Hematopoietic multipotent progenitor cell treated with erythropoietin and hydrocortisone succinate and interleukin-3 and kit ligand, for 15 days (in vitro differentiated cells): ENCODE results near the gene PALM.

Source experiments
- DNase-seq: peaks from one replicate; pipeline ENCODE4 v3.0.0-alpha.2; 2015; ENCODE audit warnings: low spot score

PALM gene

DNA sequence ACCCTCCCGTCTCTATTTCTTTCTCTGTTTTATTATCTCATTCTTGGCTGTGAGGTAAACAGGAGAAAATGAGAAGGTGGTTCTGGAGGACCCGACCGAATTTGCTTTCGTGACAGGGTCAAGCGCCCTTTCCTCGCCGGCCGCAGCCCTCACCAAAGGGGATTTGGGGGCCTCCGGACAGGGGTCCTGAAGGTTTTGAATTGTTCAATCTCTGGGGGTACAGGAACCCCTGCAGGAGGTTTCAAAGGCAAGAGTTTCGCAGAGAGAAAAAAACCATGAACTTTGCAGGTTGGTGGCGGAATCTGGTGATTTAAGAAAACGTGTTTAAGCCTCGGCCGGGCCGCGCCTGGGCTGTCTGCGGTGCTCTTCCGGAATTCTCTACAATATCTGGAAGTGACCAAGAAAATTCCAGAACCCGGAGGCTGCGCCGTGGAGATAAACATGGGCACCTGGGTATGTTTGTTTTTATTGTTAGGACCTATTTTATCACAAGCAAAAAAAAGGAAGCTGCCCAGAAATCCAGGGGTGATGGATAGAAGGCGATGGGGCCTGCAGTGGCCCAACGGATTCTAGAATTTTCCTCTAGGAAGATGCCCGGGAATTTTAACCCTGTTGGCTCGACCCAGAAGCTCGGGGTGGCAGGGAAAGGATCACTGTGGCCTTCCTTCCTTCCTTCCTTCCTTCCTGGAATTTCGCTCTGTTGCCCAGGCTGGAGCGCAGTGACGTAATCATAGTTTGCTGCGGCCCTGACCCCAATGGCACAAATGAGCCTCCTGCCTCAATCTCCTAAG is 74.3 kb downstream of the PALM start:
- DNase-seq = no peak

DNA sequence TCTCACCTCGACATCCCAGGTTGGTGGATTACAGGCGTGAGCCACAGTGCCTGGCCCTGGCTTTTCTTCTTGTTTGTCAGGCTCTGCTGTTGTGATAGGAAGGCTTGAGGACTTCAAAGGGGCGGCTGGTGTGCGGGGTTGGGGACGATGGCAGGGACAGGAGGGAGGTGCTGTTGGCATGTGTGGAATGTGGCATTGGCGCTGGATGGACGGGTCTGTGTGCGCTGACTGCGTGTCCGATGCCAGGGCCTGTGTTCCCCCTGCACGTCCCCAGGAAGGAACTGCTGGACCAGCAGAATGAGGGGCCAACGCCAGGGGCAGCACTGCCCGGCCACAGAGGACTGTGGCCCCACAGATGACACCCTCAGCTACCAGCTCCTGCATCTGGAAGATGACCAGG is 75.8 kb downstream of the PALM start:
- no peak for DNase-seq

DNA sequence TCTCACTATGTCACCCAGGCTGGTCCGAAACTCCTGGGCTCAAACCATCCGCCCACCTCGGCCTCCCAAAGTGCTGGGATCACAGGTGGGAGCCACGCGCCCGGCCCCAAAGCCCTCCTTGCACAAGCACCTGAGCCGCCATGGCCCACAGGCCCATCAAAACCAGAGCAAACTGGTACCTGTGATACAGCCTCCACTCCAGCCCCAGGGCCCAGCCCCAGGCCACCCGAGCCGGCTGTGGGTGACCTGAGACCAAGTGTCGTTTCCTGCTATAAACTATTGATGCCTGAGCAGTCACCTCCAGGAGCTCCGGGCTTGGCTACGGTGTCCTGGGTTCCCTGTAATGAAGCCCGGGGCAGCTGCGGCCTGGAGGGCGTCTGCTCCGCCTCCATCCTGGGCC is 78.8 kb downstream of the PALM start:
- no peak for DNase-seq

DNA sequence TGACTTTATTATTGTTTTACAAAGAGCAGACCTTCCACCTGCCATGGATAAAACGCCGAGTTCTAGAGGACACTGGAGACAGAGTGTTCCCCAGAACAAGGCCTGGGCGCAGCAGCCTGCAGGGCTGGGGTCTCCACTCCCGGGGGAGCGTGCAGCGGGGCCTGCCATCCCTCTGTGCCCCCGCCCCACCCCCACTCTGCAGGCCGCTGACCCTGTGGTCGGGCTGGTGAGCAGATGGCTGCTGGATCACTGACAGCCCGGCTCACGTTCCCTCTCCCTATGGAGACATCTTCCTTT is 79.9 kb downstream of the PALM start:
- no peak for DNase-seq

DNA sequence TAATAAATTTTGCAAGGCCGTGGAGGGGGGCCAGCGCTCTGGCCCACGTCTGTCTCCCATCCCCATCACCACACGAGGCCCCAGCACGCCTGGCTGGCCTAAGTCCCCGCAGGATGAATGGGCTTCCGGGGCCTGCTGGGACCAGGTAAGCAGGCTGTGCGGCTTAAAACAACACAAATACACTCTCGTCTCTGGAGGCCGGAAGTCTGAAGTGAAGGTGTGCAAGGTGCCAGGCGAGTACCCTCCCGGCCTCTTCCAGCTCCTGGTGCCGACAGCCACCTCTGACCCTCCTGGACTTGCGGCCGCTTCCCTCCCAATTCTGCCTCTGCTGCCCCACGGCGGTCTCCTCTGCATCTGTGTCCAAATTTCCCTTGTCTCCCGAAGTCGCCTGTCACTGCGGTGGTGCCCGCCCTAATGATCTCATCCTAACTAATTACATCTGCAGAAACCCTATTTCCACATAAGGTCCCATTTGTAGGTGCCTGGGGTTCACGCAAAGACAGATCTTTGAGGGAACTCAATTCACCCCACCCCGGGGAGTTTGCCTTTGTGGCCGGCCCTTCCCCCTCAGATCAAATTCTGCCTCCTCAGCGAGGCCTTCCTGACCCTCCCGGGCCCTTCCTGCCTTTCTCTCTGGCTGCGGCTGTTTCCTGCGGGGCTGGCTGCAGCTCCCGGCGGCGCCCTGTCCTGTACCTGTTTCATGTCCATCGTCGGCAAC is 80.4 kb downstream of the PALM start:
- DNase-seq = no peak

DNA sequence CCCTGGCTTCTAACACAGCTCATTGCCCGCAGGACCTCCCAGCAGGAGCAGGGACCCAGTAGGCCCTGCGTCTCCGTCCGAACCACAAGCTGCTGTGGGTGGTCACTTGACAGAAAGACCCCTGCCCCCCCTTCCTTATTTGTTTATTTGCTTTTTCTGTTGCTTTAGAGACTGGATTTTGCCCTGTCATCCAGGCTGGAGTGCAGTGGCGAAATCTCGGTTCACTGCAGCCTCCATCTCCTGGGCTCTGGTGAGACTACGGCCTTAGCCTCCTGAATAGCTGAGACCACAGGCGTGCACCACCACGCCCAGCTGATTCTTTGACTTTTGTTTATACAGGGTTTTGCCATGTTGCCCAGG is 80.9 kb downstream of the PALM start:
- DNase-seq = no peak

DNA sequence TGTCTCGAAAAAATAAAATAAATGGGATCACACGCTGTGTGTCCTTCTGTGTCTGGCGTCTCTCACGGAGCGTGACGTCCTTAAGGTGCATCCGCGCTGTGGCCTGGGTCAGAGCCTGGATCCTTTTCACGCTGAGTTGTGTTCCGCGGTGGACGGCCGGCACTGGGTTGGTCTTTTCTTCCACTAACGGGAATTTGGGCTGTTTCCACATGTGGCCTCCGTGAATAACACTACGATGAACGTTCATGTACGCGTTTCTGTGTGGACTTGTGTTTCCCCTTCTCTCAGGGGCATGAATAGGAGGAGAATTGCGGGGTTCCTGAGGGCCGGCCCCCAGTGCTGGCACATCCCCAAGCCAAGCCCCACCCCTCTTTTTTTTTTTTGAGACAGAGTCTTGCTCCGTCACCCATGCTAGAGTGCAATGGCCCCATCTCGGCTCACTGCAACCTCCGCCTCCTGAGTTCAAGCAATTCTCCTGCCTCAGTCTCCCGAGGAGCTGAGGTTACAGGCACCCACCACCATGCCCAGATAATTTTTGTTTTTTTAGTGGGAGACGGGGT is 82.4 kb downstream of the PALM start:
- DNase-seq = no peak

DNA sequence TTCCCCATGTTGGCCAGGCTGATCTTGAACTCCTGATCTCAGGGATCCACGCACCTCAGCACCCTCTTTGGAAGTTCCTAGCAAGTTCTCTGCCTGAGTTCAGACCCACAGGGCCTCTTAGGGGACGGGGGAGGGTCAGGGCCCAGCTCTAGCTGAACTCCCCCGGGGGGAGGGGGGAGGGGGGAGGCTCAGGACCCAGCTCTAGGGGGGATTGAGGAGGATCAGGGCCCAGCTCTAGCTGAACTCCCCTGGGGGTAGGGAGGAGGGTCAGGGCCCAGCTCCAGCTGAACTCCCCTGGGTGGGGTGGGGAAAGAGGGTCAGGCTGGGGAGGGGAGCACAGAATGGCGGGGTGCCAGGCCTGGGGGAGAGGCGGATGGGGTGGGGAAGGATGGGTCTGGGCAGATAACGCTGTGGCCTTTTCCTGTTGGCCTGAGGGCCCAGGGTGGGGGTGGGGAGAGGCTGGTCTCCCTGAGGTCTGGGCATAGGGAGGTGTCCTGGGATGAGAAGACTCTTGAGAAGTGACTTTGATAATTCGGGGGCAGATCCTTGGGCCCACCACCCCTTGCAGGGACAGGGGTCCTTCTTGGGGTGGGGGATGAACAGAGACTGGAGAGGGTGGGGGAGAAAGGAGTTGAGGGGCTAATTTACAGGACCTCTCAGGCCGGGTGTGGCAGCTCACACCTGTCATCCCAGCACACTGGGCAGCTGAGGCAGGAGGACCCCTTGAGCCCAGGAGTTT is 83.0 kb downstream of the PALM start:
- DNase-seq = peak; percentile 18

DNA sequence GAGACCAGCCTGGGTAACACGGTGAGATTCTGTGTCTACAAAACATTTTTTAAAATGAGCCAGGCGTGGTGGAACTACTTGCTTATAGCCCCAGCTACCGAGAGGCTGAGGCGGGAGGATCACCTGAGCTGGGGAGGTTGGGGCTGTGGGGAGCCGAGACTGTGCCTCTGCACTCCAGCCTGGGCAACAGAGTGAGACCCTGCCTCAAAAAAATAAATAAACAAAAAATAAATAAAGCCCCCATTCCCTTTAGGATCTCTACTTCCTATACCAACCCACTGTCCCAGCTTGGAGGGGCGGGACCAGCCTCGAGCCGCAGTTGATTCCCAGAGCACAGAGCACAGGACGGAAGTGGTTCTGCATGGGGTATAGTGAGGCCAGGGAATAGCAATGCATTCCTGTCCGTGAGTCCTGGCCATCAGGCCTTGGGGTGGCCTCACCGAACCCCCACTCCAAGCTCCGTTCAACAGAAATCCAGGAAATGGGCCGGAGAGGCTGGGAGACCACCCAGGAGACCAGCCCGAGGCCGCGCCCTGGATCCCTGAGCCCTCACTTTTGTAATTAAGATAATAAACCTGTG is 83.7 kb downstream of the PALM start:
- DNase-seq = no peak

DNA sequence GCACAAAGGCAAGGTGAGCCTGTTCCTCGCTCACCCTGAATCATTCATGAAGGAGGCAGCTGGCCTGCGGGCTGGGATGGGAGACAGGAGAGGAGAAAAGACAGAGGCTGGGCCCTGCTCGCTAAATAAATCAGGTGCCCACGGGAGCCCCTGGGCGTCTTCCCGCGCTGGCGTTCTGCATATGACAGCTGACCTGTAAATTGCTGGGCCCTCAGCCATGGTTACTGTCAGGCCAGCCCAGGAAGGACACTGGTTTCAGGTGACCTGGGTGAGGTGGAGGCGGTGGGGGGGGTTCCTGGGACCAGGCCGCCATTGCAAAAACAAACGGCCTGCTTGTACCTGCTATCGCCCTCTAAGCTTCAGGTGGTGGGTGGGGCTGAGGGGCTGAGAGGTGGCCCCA is 85.1 kb downstream of the PALM start:
- no peak for DNase-seq

DNA sequence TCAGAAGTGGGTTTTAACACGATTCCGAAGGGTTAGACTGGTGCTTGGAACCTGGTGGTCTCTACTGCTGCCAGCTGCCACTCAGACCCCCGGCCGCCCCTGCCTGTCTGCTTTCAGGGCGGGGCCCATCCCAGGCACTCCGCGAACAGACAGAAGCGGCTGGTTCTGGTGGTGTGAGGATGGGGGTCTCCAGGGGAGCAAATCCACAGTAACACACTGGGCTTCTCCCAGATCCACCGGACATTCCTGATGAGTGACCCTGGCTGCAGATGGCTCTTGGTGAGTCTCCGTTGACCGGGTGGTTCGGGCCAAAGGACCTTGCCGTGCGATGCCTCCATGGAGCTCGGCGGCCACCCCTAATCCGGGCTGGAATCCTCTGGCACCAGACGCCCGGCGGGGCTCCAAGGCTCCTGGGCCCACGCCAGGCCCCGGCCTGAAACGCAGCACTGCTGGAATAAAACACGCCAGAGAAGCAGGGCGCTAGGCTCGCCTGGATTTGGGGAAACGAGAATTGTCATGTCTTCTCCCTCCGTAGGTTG is 86.4 kb downstream of the PALM start:
- no peak for DNase-seq

DNA sequence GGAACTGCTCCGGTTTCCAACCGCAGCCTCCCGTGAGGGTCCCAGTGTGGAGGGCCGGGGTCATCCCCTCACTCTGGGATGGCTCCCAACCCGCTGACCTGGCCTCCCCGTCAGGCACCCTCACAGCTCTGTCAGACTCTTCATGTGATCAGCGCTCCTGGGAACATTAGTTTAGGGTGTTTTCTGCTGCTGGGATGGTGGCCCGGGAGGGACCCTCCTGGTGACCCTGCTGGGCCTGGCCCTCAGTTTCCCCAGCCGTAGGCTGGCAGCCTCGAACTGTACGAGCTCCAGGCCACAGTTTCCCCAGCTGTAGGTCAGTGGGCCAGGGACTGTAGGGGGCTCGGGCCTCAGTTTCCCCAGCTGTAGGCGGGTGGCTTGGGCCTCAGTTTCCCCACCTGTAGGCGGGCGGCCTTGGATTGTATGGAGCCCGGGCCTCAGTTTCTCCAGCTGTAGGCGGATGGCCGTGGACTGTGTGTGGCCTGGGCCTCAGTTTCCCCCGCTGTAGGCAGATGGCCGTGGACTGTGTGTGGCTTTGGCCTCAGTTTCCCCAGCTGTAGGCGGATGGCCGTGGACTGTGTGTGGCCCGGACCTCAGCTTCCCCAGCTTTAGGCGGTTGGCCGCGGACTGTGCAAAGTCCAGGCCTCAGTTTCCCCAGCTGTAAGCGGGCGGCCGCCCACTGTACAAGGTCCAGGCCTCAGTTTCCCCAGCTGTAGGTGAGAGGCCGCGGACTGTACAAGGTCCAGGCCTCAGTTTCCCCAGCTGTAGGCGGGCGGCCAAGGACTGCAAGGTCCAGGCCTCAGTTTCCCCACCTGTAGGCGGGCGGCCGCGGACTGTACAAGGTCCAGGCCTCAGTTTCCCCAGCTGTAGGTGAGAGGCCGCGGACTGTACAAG is 87.2 kb downstream of the PALM start:
- no peak for DNase-seq

DNA sequence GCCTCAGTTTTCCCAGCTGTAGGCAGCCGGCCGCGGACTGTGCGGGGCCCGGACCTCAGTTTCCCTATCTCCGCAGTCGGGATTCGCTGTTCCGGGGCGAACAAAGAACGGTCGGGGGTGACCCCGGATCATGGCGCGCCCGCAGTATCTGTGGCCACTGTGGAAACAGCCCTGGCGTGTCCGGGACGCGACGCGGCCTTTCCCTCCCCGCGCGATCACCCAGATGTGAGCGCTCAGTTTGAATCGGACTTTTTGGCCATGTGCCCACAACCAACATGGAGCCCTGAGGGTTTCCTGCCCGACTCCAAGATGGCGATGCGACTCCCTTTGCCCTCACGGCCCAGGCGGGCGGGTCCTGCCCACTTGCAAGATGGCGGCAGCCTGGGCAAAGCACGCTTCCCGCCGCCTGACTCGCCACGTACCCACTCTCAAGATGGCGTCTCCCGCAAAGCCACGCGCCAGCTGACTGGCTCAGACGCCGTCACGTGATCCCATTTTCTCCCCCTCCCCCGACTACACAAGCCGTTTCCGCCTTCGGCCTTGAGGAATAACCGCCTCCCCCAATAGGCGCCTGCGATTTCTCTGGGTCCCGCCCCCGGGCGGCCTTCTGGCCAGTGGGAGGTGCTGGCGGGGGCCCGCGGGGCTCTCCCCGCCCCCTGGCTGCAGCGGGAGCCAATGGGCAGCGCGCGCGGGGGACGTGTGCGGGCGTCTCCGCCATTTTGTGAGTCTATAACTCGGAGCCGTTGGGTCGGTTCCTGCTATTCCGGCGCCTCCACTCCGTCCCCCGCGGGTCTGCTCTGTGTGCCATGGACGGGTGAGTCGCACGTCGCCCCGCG is 88.2 kb downstream of the PALM start, which contains the start of gene PTBP1:
Gene PTBP1 (plus strand): TSS at position 761 of the 836 bp plus-strand sequence. CDS start 46 bp downstream, at position 807.
- DNase-seq = peak; percentile 100
